IMR-90 (cell line): ENCODE data around the gene ABCC5. TPM values are rescaled to one million over a fixed set of nuclear protein-coding genes. Genes with fewer than 3 reads are reported as not detected.

Source experiments
- ATAC-seq: fragments of 200-7000 bp; cut with Tn5 transposase; 2 replicates; pipeline ENCODE4 v1.9.1; 2020; ENCODE audit warnings: low read depth, mild to moderate bottlenecking, moderate library complexity
- BruUV-seq: library from RNA; stranded (reverse); fragments of 400-500 nt; replicated peaks from 2 replicates; lab custom pipeline; 2021; lab: Mats Ljungman, UMichigan
- CTCF ChIA-PET: fragments of 300-600 bp; formaldehyde crosslinking; extraction: SDS; loops from one replicate; lab custom pipeline; 2021; ENCODE audit warnings: antibody characterized with exemption; lab: Yijun Ruan, JAX
- POLR2A ChIA-PET: fragments of 300-600 bp; sonication (Branson Sonifier 250); formaldehyde crosslinking; loops from one replicate; lab custom pipeline; 2022; ENCODE audit warnings: antibody characterized with exemption; ENCODE audit not compliant: unreplicated experiment; lab: Charles Lee
- DNase-seq: peaks from one replicate; pipeline ENCODE4 v3.0.0; 2013
- H2AFZ ChIP-seq: replicated peaks from 2 replicates; pipeline ENCODE3; 2013; ENCODE audit warnings: low read length, mild to moderate bottlenecking; ENCODE audit not compliant: poor library complexity
- H2AK5ac ChIP-seq: 2 replicates; pipeline ENCODE4 v1.6.1; 2013; ENCODE audit warnings: low read depth, low read length, inconsistent platforms
- H2AK9ac ChIP-seq: replicated peaks from 2 replicates; pipeline ENCODE3; 2013; ENCODE audit warnings: mild to moderate bottlenecking, low read depth, low read length, moderate library complexity; ENCODE audit not compliant: poor library complexity
- H2BK120ac ChIP-seq: 2 replicates; pipeline ENCODE4 v1.6.1; 2013; ENCODE audit warnings: low read depth, low read length, inconsistent platforms
- H2BK15ac ChIP-seq: 3 replicates; pipeline ENCODE4 v1.6.1; 2013; ENCODE audit warnings: low read depth, low read length, inconsistent platforms
- H2BK20ac ChIP-seq: 2 replicates; pipeline ENCODE4 v1.6.1; 2013; ENCODE audit warnings: low read depth, mild to moderate bottlenecking, inconsistent platforms, low read length, moderate library complexity
- H2BK5ac ChIP-seq: 2 replicates; pipeline ENCODE4 v1.6.1; 2013; ENCODE audit warnings: mild to moderate bottlenecking, low read depth, low read length, inconsistent platforms; ENCODE audit not compliant: poor library complexity, severe bottlenecking
- H3K14ac ChIP-seq: replicated peaks from 2 replicates; pipeline ENCODE4 v1.6.1; 2013; ENCODE audit warnings: low read depth, low read length, inconsistent platforms
- H3K18ac ChIP-seq: 2 replicates; pipeline ENCODE4 v1.6.1; 2013; ENCODE audit warnings: low read depth, low read length, control low read depth
- H3K23ac ChIP-seq: 2 replicates; pipeline ENCODE4 v1.6.1; 2013; ENCODE audit warnings: low read depth, low read length, inconsistent platforms
- H3K27ac ChIP-seq: 2 replicates; pipeline ENCODE4 v1.5.1; 2013; ENCODE audit warnings: mild to moderate bottlenecking, control low read depth, low read length; ENCODE audit not compliant: insufficient read depth
- H3K27me3 ChIP-seq: 2 replicates; pipeline ENCODE4 v1.6.1; 2013; ENCODE audit warnings: low read length; ENCODE audit not compliant: control insufficient read depth, insufficient read depth
- H3K36me3 ChIP-seq: 2 replicates; pipeline ENCODE4 v1.6.1; 2013; ENCODE audit warnings: low read length, mixed read lengths; ENCODE audit not compliant: control insufficient read depth, insufficient read depth
- H3K4ac ChIP-seq: 2 replicates; pipeline ENCODE4 v1.6.1; 2013; ENCODE audit warnings: low read depth, low read length, inconsistent platforms
- H3K4me1 ChIP-seq: 2 replicates; pipeline ENCODE4 v1.6.1; 2013; ENCODE audit warnings: low read length, mixed read lengths; ENCODE audit not compliant: control insufficient read depth, insufficient read depth
- H3K4me2 ChIP-seq: 2 replicates; pipeline ENCODE4 v1.6.1; 2013; ENCODE audit warnings: low read depth, mild to moderate bottlenecking, control low read depth, low read length, moderate library complexity
- H3K4me3 ChIP-seq: 2 replicates; pipeline ENCODE4 v1.5.1; 2013; ENCODE audit warnings: low read depth, mild to moderate bottlenecking, control low read depth, low read length, moderate library complexity; ENCODE audit not compliant: insufficient read depth
- H3K56ac ChIP-seq: 2 replicates; pipeline ENCODE4 v1.6.1; 2013; ENCODE audit warnings: low read length, inconsistent platforms; ENCODE audit not compliant: insufficient read depth; ENCODE audit errors: extremely low read depth
- H3K79me1 ChIP-seq, 2 experiments: 2 replicates each; pipeline ENCODE4 v1.6.1; 2013; ENCODE audit warnings: low read length in 2 of 2, inconsistent platforms in 1 of 2, low read depth in 1 of 2
- H3K9ac ChIP-seq: 2 replicates; pipeline ENCODE4 v1.6.1; 2013; ENCODE audit warnings: low read depth, low read length, control low read depth
- H3K9me1 ChIP-seq: 2 replicates; pipeline ENCODE4 v1.6.1; 2013; ENCODE audit warnings: low read length, inconsistent platforms; ENCODE audit not compliant: insufficient read depth
- H3K9me3 ChIP-seq: 2 replicates; pipeline ENCODE4 v1.6.1; 2013; ENCODE audit warnings: low read length; ENCODE audit not compliant: control insufficient read depth, insufficient read depth
- H4K20me1 ChIP-seq: 2 replicates; pipeline ENCODE4 v1.6.1; 2013; ENCODE audit warnings: low read length, inconsistent platforms; ENCODE audit not compliant: insufficient read depth
- H4K5ac ChIP-seq: 2 replicates; pipeline ENCODE4 v1.6.1; 2013; ENCODE audit warnings: mild to moderate bottlenecking, low read depth, low read length, control low read depth
- H4K8ac ChIP-seq, 2 experiments: 2 replicates each; pipeline ENCODE4 v1.6.1; 2013; ENCODE audit warnings: low read depth in 2 of 2, low read length in 2 of 2, control low read depth in 1 of 2, inconsistent platforms in 1 of 2
- H4K91ac ChIP-seq: 2 replicates; pipeline ENCODE4 v1.6.1; 2013; ENCODE audit warnings: low read depth, low read length, inconsistent platforms; ENCODE audit not compliant: insufficient read depth
- BHLHE40 ChIP-seq: fragments of 150-350 bp; IDR thresholded peaks from 2 replicates; pipeline ENCODE4 v1.6.1; 2016; ENCODE audit warnings: mild to moderate bottlenecking, low read depth, low read length
- CEBPB ChIP-seq: IDR thresholded peaks from 2 replicates; pipeline ENCODE4 v1.6.1; 2012; ENCODE audit warnings: low read depth, low read length, improper control_type of control experiment
- CHD1 ChIP-seq: IDR thresholded peaks from 2 replicates; pipeline ENCODE4 v1.6.1; 2012; ENCODE audit warnings: low read depth, low read length, improper control_type of control experiment
- ELK1 ChIP-seq: fragments of 150-350 bp; IDR thresholded peaks from 2 replicates; pipeline ENCODE4 v1.6.1; 2016; ENCODE audit warnings: low read depth, mild to moderate bottlenecking, low read length, moderate library complexity, borderline replicate concordance
- FOS ChIP-seq: fragments of 150-350 bp; IDR thresholded peaks from 2 replicates; pipeline ENCODE4 v1.6.1; 2016; ENCODE audit warnings: low read depth, low read length
- MAFK ChIP-seq: IDR thresholded peaks from 2 replicates; pipeline ENCODE4 v1.6.1; 2012; ENCODE audit warnings: low read depth, low read length, improper control_type of control experiment
- MAZ ChIP-seq: IDR thresholded peaks from 2 replicates; pipeline ENCODE4 v1.6.1; 2012; ENCODE audit warnings: low read depth, mild to moderate bottlenecking, low read length, improper control_type of control experiment, moderate library complexity, borderline replicate concordance
- NFE2L2 ChIP-seq: fragments of 150-350 bp; IDR thresholded peaks from 2 replicates; pipeline ENCODE4 v1.6.1; 2016; ENCODE audit warnings: low read depth, mild to moderate bottlenecking, low read length
- POLR2A ChIP-seq: IDR thresholded peaks from 2 replicates; pipeline ENCODE4 v1.6.1; 2012; ENCODE audit warnings: mild to moderate bottlenecking, low read depth, low read length
- RAD21 ChIP-seq: IDR thresholded peaks from 2 replicates; pipeline ENCODE4 v1.6.1; 2012; ENCODE audit warnings: low read length, improper control_type of control experiment
- RFX5 ChIP-seq: IDR thresholded peaks from 2 replicates; pipeline ENCODE4 v1.8.0; 2012; ENCODE audit warnings: low read depth, mild to moderate bottlenecking, low read length, moderate library complexity
- SMC3 ChIP-seq: fragments of 150-350 bp; IDR thresholded peaks from 2 replicates; pipeline ENCODE4 v1.6.1; 2016; ENCODE audit warnings: low read depth, mild to moderate bottlenecking, antibody characterized with exemption, low read length, moderate library complexity
- USF2 ChIP-seq: fragments of 150-350 bp; IDR thresholded peaks from 2 replicates; pipeline ENCODE4 v1.6.1; 2017; ENCODE audit warnings: mild to moderate bottlenecking, antibody characterized with exemption, low read length, low read depth
- WGBS, 2 experiments: methylation state at CpG; one replicate each; pipeline versions ENCODE4 v1.1.5 to v1.1.7; 2013; ENCODE audit warnings: missing lambda C conversion rate in 2 of 2; ENCODE audit not compliant: insufficient read length in 1 of 2; ENCODE audit errors: extremely low coverage in 2 of 2; 5-methylcytosine and 5-hydroxymethylcytosine counted together
- dilution Hi-C: fragments of 300-500 bp; cut with HindIII; formaldehyde crosslinking; loops from one replicate; pipeline ENCODE4 v1.14.3; 2018; ENCODE audit warnings: low sequenced_read_pairs; ENCODE audit not compliant: unreplicated experiment
- in situ Hi-C: fragments of 300-500 bp; cut with MboI; formaldehyde crosslinking; loops from 3 replicates; pipeline ENCODE4 v1.14.3; 2019; ENCODE audit warnings: low sequenced_read_pairs, inconsistent platforms, mixed read lengths
- intact Hi-C: fragments of 100-400 bp; cut with micrococcal nuclease; formaldehyde crosslinking; loops from 2 replicates; pipeline ENCODE4 v1.10.0; 2022
- polyA plus RNA-seq, 3 experiments: library from polyadenylated mRNA; depleted of rRNA; stranded (reverse); fragments of >200 nt; gene quantifications; 2 replicates each; pipeline ENCODE4 v1.2.3, GENCODE V29; 2012; ENCODE audit warnings: low replicate concordance in 1 of 3
- total RNA-seq: library from RNA; depleted of rRNA; stranded (reverse); fragments of >200 nt; gene quantifications from 2 replicates; pipeline ENCODE4 v1.2.3, GENCODE V29; 2012

Gene ABCC5
- total and polyA plus RNA-seq, 2 of the 4 experiments (the other 2 are of a cell fraction) = 8.4 to 17.7 TPM

DNA sequence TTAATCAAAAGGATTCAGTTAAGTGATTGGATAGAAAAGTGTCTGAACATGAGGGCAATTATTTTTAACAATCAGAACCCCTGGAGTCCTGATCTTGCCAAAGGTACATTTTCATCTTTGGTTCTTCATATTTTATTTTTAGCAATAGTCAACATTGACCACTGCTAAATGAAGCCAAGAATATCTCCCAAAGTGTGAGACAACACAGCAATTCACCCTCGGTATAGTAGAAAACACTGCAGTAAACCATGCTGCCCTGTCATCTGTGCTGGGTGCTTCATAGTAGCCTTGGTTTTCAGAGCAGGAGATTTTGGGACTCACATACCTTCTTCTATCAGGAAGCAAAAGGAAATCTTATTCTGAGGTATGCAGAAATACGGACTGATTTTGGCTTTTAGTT is 85.8 kb downstream of the ABCC5 start:
- H3K23ac ChIP-seq = no peak overlapping the region
- POLR2A ChIA-PET = no interaction called here
- no peak overlapping the region for H2AK9ac ChIP-seq
- CTCF ChIA-PET = no interaction called here
- no TSS peak for BruUV-seq
- no peak overlapping the region for H4K91ac ChIP-seq
- H3K56ac ChIP-seq = no peak overlapping the region
- DNase-seq (no peak), ATAC-seq (no peak)
- H2AFZ ChIP-seq = no peak overlapping the region
- no peak overlapping the region for H3K27ac ChIP-seq
- H4K20me1 ChIP-seq = no peaks in the 10 kb centered on the region
- H3K4me2 ChIP-seq = no peak overlapping the region
- H3K9me1 ChIP-seq = 0 out of 2 replicates have a peak, but pooled peaks cover 3% of the 10 kb centered on the region
- H2BK120ac ChIP-seq = no peak overlapping the region
- no peak overlapping the region for H2BK15ac ChIP-seq
- H3K4me3 ChIP-seq = no peak overlapping the region
- H3K4ac ChIP-seq = no peak overlapping the region
- H2BK20ac ChIP-seq = no peak overlapping the region
- H4K5ac ChIP-seq = no peak overlapping the region
- H3K79me1 ChIP-seq = no peaks in the 10 kb centered on the region; a peak in 1 of 4 replicates
- H3K14ac ChIP-seq = no peak overlapping the region
- in situ Hi-C loops = no loop called here
- dilution Hi-C loops = no loop called here
- WGBS, 2 experiments = 100% methylated on average over 1 of the region's 2 CpGs; no CpG with 5 or more reads in 1 of the 2 experiments
- no peak overlapping the region for H2AK5ac ChIP-seq
- H2BK5ac ChIP-seq = no peak overlapping the region
- intact Hi-C loops = no loop called here
- TF ChIP-seq RFX5 (no peak), SMC3 (no peak), CHD1 (no peak), FOS (no peak), MAFK (no peak), POLR2A (no peak), MAZ (no peak), NFE2L2 (no peak), RAD21 (no peak), USF2 (no peak), BHLHE40 (no peak), ELK1 (no peak), CEBPB (no peak)
- H3K18ac ChIP-seq = no peak overlapping the region
- H3K4me1 ChIP-seq = no peaks in the 10 kb centered on the region
- peaks cover 19% of the 10 kb centered on the region for H3K36me3 ChIP-seq
- no peaks in the 10 kb centered on the region for H3K9me3 ChIP-seq
- H3K9ac ChIP-seq = no peak overlapping the region
- no peaks in the 10 kb centered on the region for H3K27me3 ChIP-seq
- no peak overlapping the region for H4K8ac ChIP-seq
